Left ventricle myocardium inferior (tissue), 1 donor: Measurements from ENCODE around the gene CNNM4. TPM values are rescaled to one million over a fixed set of nuclear protein-coding genes. Genes with fewer than 3 reads are reported as not detected.

Experiments used
- DNase-seq: peaks from one replicate; pipeline ENCODE4 v3.0.0-alpha.2; 2020
- H3K27ac ChIP-seq: fragments of 200-600 bp; replicated peaks from 2 replicates; pipeline ENCODE4 v1.8.0; 2021
- H3K27me3 ChIP-seq: fragments of 200-600 bp; 2 replicates; pipeline ENCODE4 v1.8.0; 2021; ENCODE audit warnings: low read depth
- H3K36me3 ChIP-seq: fragments of 200-600 bp; 2 replicates; pipeline ENCODE4 v1.8.0; 2021
- H3K4me1 ChIP-seq: fragments of 200-600 bp; 2 replicates; pipeline ENCODE4 v1.8.0; 2021
- H3K4me3 ChIP-seq: fragments of 200-600 bp; 2 replicates; pipeline ENCODE4 v1.8.0; 2021; ENCODE audit warnings: mild to moderate bottlenecking, moderate library complexity
- H3K9me3 ChIP-seq: fragments of 200-600 bp; replicated peaks from 2 replicates; pipeline ENCODE4 v1.8.0; 2021
- CTCF ChIP-seq: fragments of 200-600 bp; IDR thresholded peaks from 2 replicates; pipeline ENCODE4 v1.8.0; 2021; ENCODE audit warnings: antibody characterized with exemption, mild to moderate bottlenecking, borderline replicate concordance
- intact Hi-C: fragments of 100-400 bp; cut with micrococcal nuclease; formaldehyde crosslinking; loops from one replicate; pipeline ENCODE4 v1.11.0; 2022
- total RNA-seq: library from RNA; stranded (reverse); fragmentation: NEBNext Ultra II Directional; extraction: Animal tissue kit (Norgen Biotek cat#: 25700); gene quantifications from one replicate; pipeline ENCODE4 v1.2.1, GENCODE V29; 2021
- donor health status: DM: no; HTN: yes; CAD: no; lungs with severe emphysema.

Gene CNNM4
- total RNA-seq, 1 donor from 2014 or later: 28.9 TPM

GRCh38 chr2:96819128-96819875, 58.6 kb downstream of the CNNM4 start:
- DNase-seq: peak; percentile 51
- H3K4me3 ChIP-seq: peak overlapping the region; percentile 90
- H3K27ac ChIP-seq: peak overlapping the region; percentile 60
- H3K9me3 ChIP-seq: no peaks in the 10 kb centered on the region
- no peak for TF ChIP-seq CTCF
- H3K36me3 ChIP-seq: peaks cover 18% of the 10 kb centered on the region
- peaks cover 80% of the 10 kb centered on the region for H3K4me1 ChIP-seq
- intact Hi-C loops: no loop called here
- H3K27me3 ChIP-seq: no peaks in the 10 kb centered on the region

DNA sequence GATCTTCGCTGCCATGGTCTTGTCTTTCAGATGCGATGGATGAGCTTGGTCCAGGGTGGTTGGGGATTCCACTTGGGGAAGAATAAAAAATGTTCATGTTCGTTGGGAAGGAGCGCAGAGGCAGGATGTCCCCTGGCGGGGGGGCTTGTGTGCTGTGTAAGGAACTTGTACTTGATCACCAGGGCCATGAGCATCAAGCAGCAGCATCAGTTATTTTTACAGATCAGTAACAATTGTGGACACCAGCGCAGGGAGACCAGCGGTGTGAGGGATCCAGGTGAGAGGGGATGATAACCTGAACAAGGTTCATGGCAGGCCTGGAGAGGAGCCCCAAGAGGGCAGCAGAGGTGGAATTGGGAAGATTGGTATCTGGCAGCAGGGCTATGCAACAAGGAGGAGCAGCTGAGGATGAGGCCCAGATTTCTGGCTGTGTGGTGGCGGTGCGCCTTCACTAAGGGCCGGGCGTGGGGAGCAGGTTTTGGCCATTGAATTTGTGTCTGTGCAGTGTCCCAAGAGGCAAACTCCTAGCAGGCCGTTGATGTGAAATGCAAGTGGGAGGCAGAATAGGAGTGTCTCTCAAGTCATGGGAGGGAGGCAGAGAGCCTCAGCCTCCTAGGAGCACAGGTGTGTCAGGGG, 59.3 kb downstream of the CNNM4 start:
- peak overlapping the region; percentile 60 for H3K27ac ChIP-seq
- peak overlapping the region; percentile 90 for H3K4me3 ChIP-seq
- intact Hi-C loops: no loop called here
- no peaks in the 10 kb centered on the region for H3K27me3 ChIP-seq
- peaks cover 24% of the 10 kb centered on the region for H3K36me3 ChIP-seq
- no peak for DNase-seq
- no peaks in the 10 kb centered on the region for H3K9me3 ChIP-seq
- peaks cover 84% of the 10 kb centered on the region for H3K4me1 ChIP-seq
- no peak for TF ChIP-seq CTCF

DNA sequence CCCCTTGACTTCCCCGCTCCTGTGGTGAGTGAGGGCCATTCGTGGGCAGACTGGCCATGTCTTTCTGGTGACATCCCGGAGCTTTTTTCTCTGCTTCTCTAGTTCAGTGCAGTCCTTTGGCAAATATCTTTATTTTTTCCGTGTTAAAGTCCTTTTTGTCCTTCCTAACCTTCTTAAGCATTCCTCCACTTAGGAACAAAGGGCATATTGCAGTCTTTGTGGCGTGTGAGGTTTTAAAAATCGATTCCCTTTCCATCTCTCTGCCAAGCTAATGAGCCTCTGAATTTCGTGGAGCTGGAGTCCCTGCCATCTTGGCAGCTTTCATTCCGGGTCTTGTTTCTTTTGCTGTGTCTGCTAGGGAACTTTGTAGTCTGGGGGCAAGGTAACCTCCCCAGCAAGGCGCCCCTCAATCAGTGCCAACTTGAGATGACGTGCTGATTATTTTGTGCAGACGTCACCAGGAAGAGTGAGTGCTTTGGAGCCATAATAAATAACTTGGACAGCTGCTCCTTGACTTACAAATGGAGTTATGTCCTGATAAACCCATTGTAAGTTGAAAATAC, 60.5 kb downstream of the CNNM4 start:
- peaks cover 36% of the 10 kb centered on the region for H3K36me3 ChIP-seq
- H3K27ac ChIP-seq: no peak overlapping the region
- TF ChIP-seq CTCF: no peak
- no peak overlapping the region for H3K4me3 ChIP-seq
- no peak for DNase-seq
- intact Hi-C loops: no loop called here
- H3K4me1 ChIP-seq: peaks cover 78% of the 10 kb centered on the region
- H3K9me3 ChIP-seq: no peaks in the 10 kb centered on the region
- no peaks in the 10 kb centered on the region for H3K27me3 ChIP-seq

- H3K36me3 ChIP-seq: peaks cover 52% of the 10 kb centered on the region
- no peaks in the 10 kb centered on the region for H3K27me3 ChIP-seq
- no peak for DNase-seq
- no peaks in the 10 kb centered on the region for H3K9me3 ChIP-seq
- H3K27ac ChIP-seq: peak overlapping the region; percentile 34
- TF ChIP-seq CTCF: no peak
- H3K4me1 ChIP-seq: peaks cover 69% of the 10 kb centered on the region
- intact Hi-C loops: no loop called here
- H3K4me3 ChIP-seq: no peak overlapping the region
Measured at GRCh38 chr2:96822786-96823185, 62.1 kb downstream of the CNNM4 start.

DNA sequence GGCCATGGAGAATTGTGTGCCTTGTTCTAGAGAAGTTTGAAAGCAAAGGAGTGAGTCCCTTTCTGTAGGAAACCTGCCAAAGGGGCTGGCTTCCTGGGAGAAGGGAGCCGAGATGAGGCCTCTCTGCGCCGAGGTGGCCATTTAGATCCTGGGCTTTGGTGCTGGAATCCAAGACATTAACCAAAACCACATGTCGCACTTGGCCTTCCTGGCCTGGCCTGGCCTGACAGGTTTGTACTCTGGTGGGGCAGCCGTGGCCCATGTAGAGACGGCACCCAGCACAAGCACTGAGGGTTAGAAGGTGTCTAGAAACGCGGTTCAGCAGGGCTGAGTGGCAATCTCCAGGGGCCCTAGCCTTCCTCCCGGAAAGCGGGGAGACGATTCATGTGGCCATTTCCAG, 62.5 kb downstream of the CNNM4 start:
- Histone ChIP-seq H3K4me3 (no peak overlapping the region), H3K4me1 (peaks cover 65% of the 10 kb centered on the region), H3K27me3 (no peaks in the 10 kb centered on the region), H3K9me3 (no peaks in the 10 kb centered on the region), H3K27ac (peak overlapping the region; percentile 34), H3K36me3 (peaks cover 56% of the 10 kb centered on the region)
- DNase-seq: no peak
- intact Hi-C loops: no loop called here
- no peak for TF ChIP-seq CTCF
